ENCODE results near the gene UNC5C. TPM values are rescaled to one million over a fixed set of nuclear protein-coding genes. Genes with fewer than 3 reads are reported as not detected.

Gene UNC5C
- total and polyA plus RNA-seq, 2 donors (not counting 1 experiment from before 2014, with no cell fraction given): 2.0 to 11.6 TPM

GRCh38 chr4:95225849-95226248 is 322.9 kb downstream of the UNC5C start:
- TF ChIP-seq EZH2 (IDR thresholded peaks at IDR 0.05; ENCODE audit: low read length, missing control alignments): no peak
- no peak for TF ChIP-seq CTCF (conservative IDR thresholded peaks at IDR 0.05 in 1 of 2, IDR thresholded peaks at IDR 0.05 in 1 of 2; ENCODE audit: low read depth in 1 of 2, low read length in 2 of 2)
- H3K36me3 ChIP-seq (ENCODE audit: control insufficient read depth, insufficient read depth, low read length): no peaks in the 10 kb centered on the region
- H3K79me2 ChIP-seq (ENCODE audit: control insufficient read depth, insufficient read depth, low read length): no peaks in the 10 kb centered on the region
- no peaks in the 10 kb centered on the region for H3K9me3 ChIP-seq (ENCODE audit: control insufficient read depth, insufficient read depth, low read depth, low read length)
- no peak overlapping the region for H3K9ac ChIP-seq (ENCODE audit: insufficient read depth, low read length)
- no peak overlapping the region for H3K27ac ChIP-seq (ENCODE audit: insufficient read depth, low read length)
- H3K27me3 ChIP-seq (ENCODE audit: control insufficient read depth, insufficient read depth, low read length): no peaks in the 10 kb centered on the region
- DNase-seq (ENCODE audit: low read depth in 2 of 2): no peak
- no peaks in the 10 kb centered on the region for H4K20me1 ChIP-seq (ENCODE audit: control insufficient read depth, extremely low read depth, insufficient read depth, low read length)
- no peaks in the 10 kb centered on the region for H3K4me1 ChIP-seq (ENCODE audit: control insufficient read depth, extremely low read depth, insufficient read depth, low read length)
- no peak overlapping the region for H3K4me2 ChIP-seq (ENCODE audit: extremely low read depth, insufficient read depth, low read length)
- H2AFZ ChIP-seq (ENCODE audit: low read length): no peak overlapping the region
- H3K4me3 ChIP-seq (replicated peaks in 1 of 4; ENCODE audit: control extremely low read depth in 1 of 4, insufficient read depth in 1 of 4, low read depth in 3 of 4, low read length in 4 of 4): no peak overlapping the region

GRCh38 chr4:95224402-95224801 is 324.4 kb downstream of the UNC5C start:
- Histone ChIP-seq H4K20me1 (ENCODE audit: control insufficient read depth, extremely low read depth, insufficient read depth, low read length) (no peaks in the 10 kb centered on the region), H3K36me3 (ENCODE audit: control insufficient read depth, insufficient read depth, low read length) (no peaks in the 10 kb centered on the region), H3K9ac (ENCODE audit: insufficient read depth, low read length) (no peak overlapping the region), H3K79me2 (ENCODE audit: control insufficient read depth, insufficient read depth, low read length) (no peaks in the 10 kb centered on the region), H3K4me2 (ENCODE audit: extremely low read depth, insufficient read depth, low read length) (no peak overlapping the region), H3K9me3 (ENCODE audit: control insufficient read depth, insufficient read depth, low read depth, low read length) (no peaks in the 10 kb centered on the region), H3K27ac (ENCODE audit: insufficient read depth, low read length) (no peak overlapping the region), H2AFZ (ENCODE audit: low read length) (no peak overlapping the region), H3K4me3 (replicated peaks in 1 of 4; ENCODE audit: control extremely low read depth in 1 of 4, insufficient read depth in 1 of 4, low read depth in 3 of 4, low read length in 4 of 4) (no peak overlapping the region), H3K27me3 (ENCODE audit: control insufficient read depth, insufficient read depth, low read length) (no peaks in the 10 kb centered on the region), H3K4me1 (ENCODE audit: control insufficient read depth, extremely low read depth, insufficient read depth, low read length) (no peaks in the 10 kb centered on the region)
- no peak for DNase-seq (ENCODE audit: low read depth in 2 of 2)
- TF ChIP-seq CTCF (conservative IDR thresholded peaks at IDR 0.05 in 1 of 2, IDR thresholded peaks at IDR 0.05 in 1 of 2; ENCODE audit: low read depth in 1 of 2, low read length in 2 of 2) (no peak), EZH2 (IDR thresholded peaks at IDR 0.05; ENCODE audit: low read length, missing control alignments) (no peak)

- H2AFZ ChIP-seq (ENCODE audit: low read length): no peak overlapping the region
- no peaks in the 10 kb centered on the region for H3K9me3 ChIP-seq (ENCODE audit: control insufficient read depth, insufficient read depth, low read depth, low read length)
- H3K4me1 ChIP-seq (ENCODE audit: control insufficient read depth, extremely low read depth, insufficient read depth, low read length): no peaks in the 10 kb centered on the region
- DNase-seq (ENCODE audit: low read depth in 2 of 2): no peak
- no peak overlapping the region for H3K4me2 ChIP-seq (ENCODE audit: extremely low read depth, insufficient read depth, low read length)
- H3K9ac ChIP-seq (ENCODE audit: insufficient read depth, low read length): no peak overlapping the region
- no peaks in the 10 kb centered on the region for H3K79me2 ChIP-seq (ENCODE audit: control insufficient read depth, insufficient read depth, low read length)
- H3K4me3 ChIP-seq (replicated peaks in 1 of 4; ENCODE audit: control extremely low read depth in 1 of 4, insufficient read depth in 1 of 4, low read depth in 3 of 4, low read length in 4 of 4): no peak overlapping the region
- H3K27ac ChIP-seq (ENCODE audit: insufficient read depth, low read length): no peak overlapping the region
- H3K27me3 ChIP-seq (ENCODE audit: control insufficient read depth, insufficient read depth, low read length): no peaks in the 10 kb centered on the region
- TF ChIP-seq CTCF (conservative IDR thresholded peaks at IDR 0.05 in 1 of 2, IDR thresholded peaks at IDR 0.05 in 1 of 2; ENCODE audit: low read depth in 1 of 2, low read length in 2 of 2) (no peak), EZH2 (IDR thresholded peaks at IDR 0.05; ENCODE audit: low read length, missing control alignments) (no peak)
- H3K36me3 ChIP-seq (ENCODE audit: control insufficient read depth, insufficient read depth, low read length): no peaks in the 10 kb centered on the region
- H4K20me1 ChIP-seq (ENCODE audit: control insufficient read depth, extremely low read depth, insufficient read depth, low read length): no peaks in the 10 kb centered on the region
Measured at GRCh38 chr4:95220205-95221175, 328.3 kb downstream of the UNC5C start.

Data from fibroblast of lung (primary cell).